Activated CD4-positive, alpha-beta T cell treated with anti-CD3 and anti-CD28 coated beads, Interleukin-2, amount 10 ng/mL, durations not matched to agents 7 days and 5 days (primary cell): Measurements from ENCODE around the gene NEMP2. TPM values are rescaled to one million over a fixed set of nuclear protein-coding genes. Genes with fewer than 3 reads are reported as not detected.
"Not testable (repeated sequence)": the region's sequence is repeated elsewhere in the genome, so short reads cannot be mapped to it uniquely, and the experiment has no call there.

Experiments used
- CTCF ChIA-PET: fragments of 350-600 bp; sonication (Branson Sonifier 250); formaldehyde crosslinking; loops from one replicate; lab custom pipeline; 2021; ENCODE audit warnings: antibody characterized with exemption; lab: Charles Lee
- POLR2A ChIA-PET: fragments of 350-600 bp; sonication (Branson Sonifier 250); formaldehyde crosslinking; loops from one replicate; lab custom pipeline; 2021; ENCODE audit warnings: antibody characterized with exemption; lab: Charles Lee
- DNase-seq: peaks from one replicate; pipeline ENCODE4 v3.0.0-alpha.2; 2020
- H3K27ac Mint-ChIP-seq: one replicate; pipeline ENCODE4 v1.8.0; 2021; ENCODE audit warnings: mild to moderate bottlenecking, moderate library complexity, mixed read lengths
- H3K27me3 Mint-ChIP-seq: one replicate; pipeline ENCODE4 v1.8.0; 2021; ENCODE audit warnings: mixed read lengths
- H3K36me3 Mint-ChIP-seq: one replicate; pipeline ENCODE4 v1.8.0; 2021; ENCODE audit warnings: low read depth, mixed read lengths
- H3K4me1 Mint-ChIP-seq: one replicate; pipeline ENCODE4 v1.8.0; 2021; ENCODE audit warnings: mixed read lengths
- H3K4me3 Mint-ChIP-seq: one replicate; pipeline ENCODE4 v1.8.0; 2021; ENCODE audit warnings: mild to moderate bottlenecking, moderate library complexity, mixed read lengths
- H3K9me3 Mint-ChIP-seq: one replicate; pipeline ENCODE4 v1.8.0; 2021; ENCODE audit warnings: mixed read lengths
- total RNA-seq, 2 experiments: library from RNA; stranded (reverse); gene quantifications; one replicate each; pipeline ENCODE4 v1.2.3, GENCODE V29; 2021

Gene NEMP2
- total RNA-seq, 2 experiments from 2014 or later: 22.8 to 23.5 TPM

- Mint-ChIP-seq H3K27me3 (no peaks in the 10 kb centered on the region), H3K36me3 (peaks cover 70% of the 10 kb centered on the region), H3K27ac (no peak overlapping the region), H3K4me3 (no peak overlapping the region), H3K4me1 (peaks cover 12% of the 10 kb centered on the region), H3K9me3 (peaks cover 11% of the 10 kb centered on the region)
- no peak for DNase-seq
- ChIA-PET CTCF (no interaction called here), POLR2A (no interaction called here)
These were observed 37.1 kb downstream of the NEMP2 start for GRCh38 chr2:190497428-190497827.

GRCh38 chr2:190494600-190495227 lies 39.8 kb downstream of the NEMP2 start:
- H3K36me3 Mint-ChIP-seq: peaks cover 84% of the 10 kb centered on the region
- CTCF ChIA-PET: interaction anchor here (0.9 kb wide), 1 partner anchor 19 kb away, joined by 3 read pairs; no protein-coding TSS in a partner anchor
- peaks cover 13% of the 10 kb centered on the region for H3K4me1 Mint-ChIP-seq
- H3K4me3 Mint-ChIP-seq, H3K27me3 Mint-ChIP-seq, POLR2A ChIA-PET, H3K27ac Mint-ChIP-seq, DNase-seq: not testable (repeated sequence)
- peaks cover 18% of the 10 kb centered on the region for H3K9me3 Mint-ChIP-seq

DNA sequence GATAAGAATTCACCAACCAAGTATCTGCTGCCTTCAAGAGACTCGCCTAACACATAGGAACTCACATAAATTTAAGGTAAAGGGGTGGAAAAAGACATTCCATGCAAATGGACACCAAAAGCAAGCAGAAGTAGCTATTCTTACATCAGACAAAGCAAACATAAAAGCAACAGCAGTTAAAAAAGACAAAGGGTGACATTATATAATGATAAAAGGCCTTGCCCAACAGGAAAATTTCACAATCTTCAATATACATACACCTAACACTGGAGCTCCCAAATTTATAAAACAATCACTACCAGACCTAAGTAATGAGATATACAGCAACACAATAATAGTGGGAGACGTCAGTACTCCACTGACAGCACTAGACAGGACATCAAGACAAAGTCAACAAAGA lies 41.4 kb downstream of the NEMP2 start:
- DNase-seq: no peak
- no peak overlapping the region for H3K4me3 Mint-ChIP-seq
- POLR2A ChIA-PET: no interaction called here
- H3K4me1 Mint-ChIP-seq: peaks cover 21% of the 10 kb centered on the region
- H3K27ac Mint-ChIP-seq: no peak overlapping the region
- peaks cover 91% of the 10 kb centered on the region for H3K36me3 Mint-ChIP-seq
- H3K9me3 Mint-ChIP-seq: peaks cover 18% of the 10 kb centered on the region
- no peaks in the 10 kb centered on the region for H3K27me3 Mint-ChIP-seq
- CTCF ChIA-PET: no interaction called here

GRCh38 chr2:190490502-190490901 lies 44.0 kb downstream of the NEMP2 start:
- H3K27ac Mint-ChIP-seq: no peak overlapping the region
- H3K9me3 Mint-ChIP-seq: peaks cover 18% of the 10 kb centered on the region
- H3K36me3 Mint-ChIP-seq: peaks cover 83% of the 10 kb centered on the region
- peaks cover 22% of the 10 kb centered on the region for H3K4me1 Mint-ChIP-seq
- no peak for DNase-seq
- no peak overlapping the region for H3K4me3 Mint-ChIP-seq
- no peaks in the 10 kb centered on the region for H3K27me3 Mint-ChIP-seq
- ChIA-PET POLR2A (no interaction called here), CTCF (interaction anchor here (0.6 kb wide), 1 partner anchor 688 kb away, joined by 3 read pairs; no protein-coding TSS in a partner anchor)

DNA sequence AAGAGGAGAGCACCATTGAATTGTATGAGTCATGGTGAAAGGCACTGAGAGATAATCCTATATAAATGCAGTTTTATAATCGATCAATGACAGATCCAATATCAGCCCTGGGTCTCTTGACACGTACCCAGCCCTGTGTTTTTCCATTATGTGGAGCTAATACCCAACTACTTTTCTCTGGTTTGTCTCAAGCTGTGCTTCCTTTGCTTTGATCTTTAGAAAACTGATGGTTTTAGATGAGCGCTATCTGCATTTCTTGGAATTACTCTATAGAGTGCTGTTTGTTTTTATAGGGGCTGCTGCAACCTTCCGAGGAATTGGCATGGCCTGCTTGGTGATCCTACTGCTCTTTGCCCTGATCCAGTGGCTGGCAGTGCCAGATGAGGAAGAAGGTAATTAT lies 45.0 kb downstream of the NEMP2 start:
- peaks cover 18% of the 10 kb centered on the region for H3K9me3 Mint-ChIP-seq
- H3K4me3 Mint-ChIP-seq: no peak overlapping the region
- peaks cover 76% of the 10 kb centered on the region for H3K36me3 Mint-ChIP-seq
- peak overlapping the region; percentile 39 for H3K27ac Mint-ChIP-seq
- no peak for DNase-seq
- no peaks in the 10 kb centered on the region for H3K27me3 Mint-ChIP-seq
- ChIA-PET CTCF (interaction anchor here (0.7 to 1.1 kb wide), 2 partner anchors 26 to 133 kb away, joined by 3 read pairs; no protein-coding TSS in a partner anchor), POLR2A (no interaction called here)
- H3K4me1 Mint-ChIP-seq: peaks cover 15% of the 10 kb centered on the region

DNA sequence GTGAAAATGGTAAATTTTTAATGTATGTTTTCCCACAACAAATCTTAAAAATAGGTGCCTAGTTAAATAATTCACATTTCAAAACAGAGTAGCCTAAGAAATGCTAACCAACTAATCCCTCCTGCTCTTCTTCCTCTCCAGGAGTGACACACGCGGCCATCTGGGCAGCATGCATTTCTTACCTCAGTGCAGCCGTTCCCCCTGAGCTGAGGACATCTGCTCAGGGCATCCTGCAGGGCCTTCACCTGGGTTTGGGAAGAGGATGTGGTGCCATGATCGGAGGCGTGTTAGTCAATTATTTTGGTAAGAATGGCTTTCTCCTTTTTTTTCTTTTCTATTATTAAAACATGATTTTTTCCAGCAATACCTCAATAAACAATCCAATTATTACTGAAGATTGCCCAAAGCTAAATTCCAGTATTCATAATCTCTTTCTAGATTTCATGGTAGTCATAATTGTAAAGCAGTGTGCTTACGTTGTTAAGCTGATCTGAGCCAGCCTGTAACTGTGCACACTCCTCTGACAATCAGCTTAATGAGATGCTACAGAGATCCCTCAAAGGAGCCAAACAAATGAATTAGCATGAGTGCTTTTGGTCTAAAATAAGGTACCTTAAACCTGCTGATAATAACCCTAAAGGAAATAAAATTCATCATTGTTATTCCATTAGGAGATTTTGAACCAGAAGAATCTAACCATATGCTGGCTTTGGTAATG lies 45.8 kb downstream of the NEMP2 start:
- Mint-ChIP-seq H3K27ac (no peak overlapping the region), H3K27me3 (no peaks in the 10 kb centered on the region), H3K4me3 (no peak overlapping the region), H3K9me3 (peaks cover 17% of the 10 kb centered on the region), H3K4me1 (peaks cover 15% of the 10 kb centered on the region), H3K36me3 (peaks cover 71% of the 10 kb centered on the region)
- ChIA-PET CTCF (interaction anchor here (0.7 to 1.1 kb wide), 2 partner anchors 25 to 133 kb away, joined by 3 read pairs; no protein-coding TSS in a partner anchor), POLR2A (no interaction called here)
- no peak for DNase-seq

DNA sequence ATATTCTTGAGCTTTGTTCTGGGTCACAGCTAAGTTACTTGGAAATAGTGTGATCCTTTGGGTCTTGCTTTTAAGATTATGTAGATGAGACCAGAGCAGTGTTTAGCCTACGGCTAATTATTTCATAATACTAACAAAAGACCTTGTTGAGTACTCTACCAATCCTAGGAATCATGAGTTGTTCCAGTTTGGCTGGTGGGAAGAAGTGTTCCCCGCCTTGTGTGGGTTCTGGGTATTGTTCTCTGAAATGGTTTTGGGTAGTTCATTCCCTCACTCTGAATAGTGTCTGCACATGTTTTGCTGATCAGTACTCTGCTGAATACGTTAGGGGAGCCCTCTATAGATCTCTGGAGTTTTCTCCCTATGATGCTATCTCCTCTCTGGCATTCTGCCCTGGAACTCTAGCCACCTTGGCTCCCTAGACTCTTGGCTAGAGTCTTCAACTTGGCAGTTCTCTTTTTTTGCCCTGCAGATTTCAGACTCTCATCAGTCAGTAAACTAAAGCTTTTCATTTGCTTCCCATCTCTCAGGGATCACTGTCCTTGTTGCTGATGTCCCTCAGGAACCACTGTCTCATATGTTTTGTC lies 48.4 kb downstream of the NEMP2 start:
- H3K36me3 Mint-ChIP-seq: peaks cover 60% of the 10 kb centered on the region
- H3K4me3 Mint-ChIP-seq: no peak overlapping the region
- POLR2A ChIA-PET: no interaction called here
- H3K27ac Mint-ChIP-seq: no peak overlapping the region
- H3K4me1 Mint-ChIP-seq: peaks cover 12% of the 10 kb centered on the region
- DNase-seq: no peak
- no peaks in the 10 kb centered on the region for H3K27me3 Mint-ChIP-seq
- no peaks in the 10 kb centered on the region for H3K9me3 Mint-ChIP-seq
- CTCF ChIA-PET: no interaction called here

- ChIA-PET CTCF (interaction anchor here (0.6 kb wide), 1 partner anchor 1225 kb away, joined by 3 read pairs; no protein-coding TSS in a partner anchor), POLR2A (no interaction called here)
These were observed 52.1 kb downstream of the NEMP2 start for GRCh38 chr2:190482451-190482850.

GRCh38 chr2:190481339-190481738 lies 53.2 kb downstream of the NEMP2 start:
- ChIA-PET CTCF (no interaction called here), POLR2A (no interaction called here)
- no peak for DNase-seq
- peaks cover 2% of the 10 kb centered on the region for H3K4me1 Mint-ChIP-seq
- no peaks in the 10 kb centered on the region for H3K9me3 Mint-ChIP-seq
- no peak overlapping the region for H3K4me3 Mint-ChIP-seq
- no peaks in the 10 kb centered on the region for H3K27me3 Mint-ChIP-seq
- H3K36me3 Mint-ChIP-seq: peaks cover 24% of the 10 kb centered on the region
- H3K27ac Mint-ChIP-seq: no peak overlapping the region

More at GRCh38 chr2:190482451-190482850, 52.1 kb downstream of the NEMP2 start:
- Mint-ChIP-seq H3K9me3 (no peaks in the 10 kb centered on the region), H3K4me3 (no peak overlapping the region), H3K4me1 (peaks cover 2% of the 10 kb centered on the region), H3K36me3 (peaks cover 28% of the 10 kb centered on the region), H3K27ac (no peak overlapping the region), H3K27me3 (no peaks in the 10 kb centered on the region)
- DNase-seq: no peak

DNA sequence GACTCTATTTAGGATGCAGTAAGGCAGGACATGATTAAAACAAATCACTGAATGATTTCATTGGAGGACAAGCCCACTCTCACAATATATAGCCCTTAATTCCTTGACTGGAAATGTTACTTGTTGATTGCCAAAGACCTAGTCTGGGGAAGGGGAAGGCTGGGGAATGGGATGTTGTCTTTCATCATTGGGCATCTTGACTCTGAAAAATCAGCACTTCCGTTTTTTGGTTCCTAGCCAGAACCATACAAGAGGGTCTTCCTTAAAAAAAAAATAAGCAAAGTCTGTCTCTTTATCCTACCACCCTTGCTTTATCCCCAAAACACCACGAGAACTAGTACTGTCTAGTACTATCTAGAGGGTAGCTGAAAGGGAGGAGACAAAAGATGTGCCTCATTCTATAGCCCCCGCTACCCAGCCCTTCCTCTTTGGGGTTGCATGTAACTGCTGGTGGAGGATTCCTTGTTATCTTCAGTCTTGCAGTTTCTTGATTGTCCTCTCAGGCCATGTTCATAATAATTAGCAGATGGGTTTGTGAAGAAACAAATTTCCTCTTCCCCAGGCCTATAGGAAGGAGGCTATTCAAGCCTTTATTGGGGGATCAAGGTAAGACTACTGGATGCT lies 55.8 kb downstream of the NEMP2 start:
- H3K4me3 Mint-ChIP-seq: no peak overlapping the region
- no peaks in the 10 kb centered on the region for H3K27me3 Mint-ChIP-seq
- H3K36me3 Mint-ChIP-seq: peaks cover 22% of the 10 kb centered on the region
- POLR2A ChIA-PET: no interaction called here
- H3K27ac Mint-ChIP-seq: no peak overlapping the region
- CTCF ChIA-PET: interaction anchor here (0.6 kb wide), 1 partner anchor 33 kb away, joined by 3 read pairs; no protein-coding TSS in a partner anchor
- DNase-seq: no peak
- H3K9me3 Mint-ChIP-seq: peaks cover 3% of the 10 kb centered on the region
- H3K4me1 Mint-ChIP-seq: no peaks in the 10 kb centered on the region

DNA sequence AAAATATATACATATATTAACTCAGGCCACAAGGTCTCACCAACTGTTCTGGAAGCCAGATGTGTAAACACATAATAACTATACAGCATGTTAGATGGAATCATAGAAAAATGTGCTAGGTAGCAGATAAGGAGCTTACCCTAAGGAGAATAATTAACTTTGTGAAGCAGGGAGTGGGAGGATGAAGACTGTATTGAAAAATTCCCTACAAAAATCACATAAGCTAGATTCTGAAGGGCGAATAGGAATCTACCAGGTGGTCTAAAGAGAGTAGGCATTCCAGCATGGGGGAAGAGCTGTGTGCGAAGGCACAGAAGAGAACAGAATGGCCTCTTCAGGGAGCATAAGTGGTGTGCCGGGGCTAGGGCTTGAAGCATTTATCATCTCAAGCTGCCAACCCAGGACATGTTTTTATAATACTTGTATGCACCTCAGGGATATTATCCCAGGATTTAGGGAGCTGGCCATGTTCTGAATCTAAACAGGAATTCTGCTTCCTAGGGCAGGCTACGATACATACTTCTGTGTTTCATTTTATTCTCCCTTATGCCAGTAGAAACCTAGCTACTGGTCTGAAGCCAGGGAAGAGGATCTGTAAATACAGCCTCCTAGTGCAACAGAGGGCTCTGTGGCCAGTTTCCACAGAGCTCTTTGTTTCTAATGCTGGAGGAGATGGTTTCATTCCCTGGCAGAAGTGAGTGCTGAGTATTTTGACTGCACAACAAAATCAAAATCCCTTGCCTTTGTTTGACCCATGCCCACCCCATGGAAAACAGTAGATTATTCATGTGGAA lies 56.7 kb downstream of the NEMP2 start:
- Mint-ChIP-seq H3K27ac (no peak overlapping the region), H3K4me1 (no peaks in the 10 kb centered on the region), H3K27me3 (no peaks in the 10 kb centered on the region), H3K9me3 (peaks cover 4% of the 10 kb centered on the region), H3K36me3 (peaks cover 27% of the 10 kb centered on the region), H3K4me3 (no peak overlapping the region)
- CTCF ChIA-PET: no interaction called here
- DNase-seq: no peak
- POLR2A ChIA-PET: no interaction called here

DNA sequence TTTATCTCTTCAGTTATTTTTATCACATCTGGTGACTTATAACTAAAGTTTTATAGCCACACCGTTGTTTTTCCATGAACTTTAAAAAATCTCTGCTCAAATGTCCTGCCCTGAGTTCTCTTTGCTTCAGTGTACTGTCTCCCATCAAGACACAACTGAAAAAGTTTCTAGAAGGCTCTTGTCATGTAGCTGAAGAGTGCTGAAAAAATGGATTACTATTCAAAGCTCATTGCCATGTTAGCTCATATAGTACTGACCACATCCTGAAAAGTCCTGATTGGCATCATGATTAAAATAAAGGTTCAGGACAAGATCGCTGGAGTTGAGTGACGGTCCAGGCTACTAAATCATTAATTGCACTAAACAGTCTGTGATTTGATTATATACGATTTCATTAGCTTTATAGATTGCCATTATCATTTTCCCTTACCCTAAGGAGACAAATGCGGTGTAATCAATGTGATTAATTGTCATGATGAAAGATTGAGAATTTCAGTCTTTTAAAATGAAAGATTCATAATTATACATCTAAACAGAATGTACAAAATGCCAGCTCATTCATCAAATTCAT lies 64.2 kb downstream of the NEMP2 start:
- Mint-ChIP-seq H3K36me3 (peaks cover 59% of the 10 kb centered on the region), H3K4me3 (no peak overlapping the region), H3K27me3 (no peaks in the 10 kb centered on the region), H3K9me3 (peaks cover 12% of the 10 kb centered on the region), H3K27ac (no peak overlapping the region), H3K4me1 (peaks cover 24% of the 10 kb centered on the region)
- DNase-seq: no peak
- CTCF ChIA-PET: interaction anchor here (1.2 to 1.4 kb wide), 2 partner anchors 19 to 32 kb away, joined by 3 read pairs; no protein-coding TSS in a partner anchor
- POLR2A ChIA-PET: no interaction called here
